Upper lobe of left lung (tissue), 4 donors: ENCODE data around the gene MRPL14.

Experiments used
- EP300 ChIP-seq, 4 donors: sonication (generic); formaldehyde crosslinking; IDR thresholded peaks; one replicate each; pipeline ENCODE4 v1.5.1; 2017; ENCODE audit warnings: antibody characterized with exemption in 4 of 4, control low read depth in 2 of 4
- POLR2A ChIP-seq, 4 donors: fragments of 450-650 bp; IDR thresholded peaks; one replicate each; pipeline ENCODE4 v1.5.1; 2016 to 2017; ENCODE audit warnings: antibody characterized with exemption in 4 of 4, mild to moderate bottlenecking in 2 of 4
- TF ChIP-seq, protein P1 (sequence below), 6 experiments: fragments of 450-650 bp in 4 of 6; fragments of 200-600 bp in 2 of 6; sonication (generic) in 2 of 6; IDR thresholded peaks; one replicate each; pipeline ENCODE4 v1.5.1; 2016 to 2019; ENCODE audit warnings: antibody characterized with exemption in 6 of 6

DNA sequence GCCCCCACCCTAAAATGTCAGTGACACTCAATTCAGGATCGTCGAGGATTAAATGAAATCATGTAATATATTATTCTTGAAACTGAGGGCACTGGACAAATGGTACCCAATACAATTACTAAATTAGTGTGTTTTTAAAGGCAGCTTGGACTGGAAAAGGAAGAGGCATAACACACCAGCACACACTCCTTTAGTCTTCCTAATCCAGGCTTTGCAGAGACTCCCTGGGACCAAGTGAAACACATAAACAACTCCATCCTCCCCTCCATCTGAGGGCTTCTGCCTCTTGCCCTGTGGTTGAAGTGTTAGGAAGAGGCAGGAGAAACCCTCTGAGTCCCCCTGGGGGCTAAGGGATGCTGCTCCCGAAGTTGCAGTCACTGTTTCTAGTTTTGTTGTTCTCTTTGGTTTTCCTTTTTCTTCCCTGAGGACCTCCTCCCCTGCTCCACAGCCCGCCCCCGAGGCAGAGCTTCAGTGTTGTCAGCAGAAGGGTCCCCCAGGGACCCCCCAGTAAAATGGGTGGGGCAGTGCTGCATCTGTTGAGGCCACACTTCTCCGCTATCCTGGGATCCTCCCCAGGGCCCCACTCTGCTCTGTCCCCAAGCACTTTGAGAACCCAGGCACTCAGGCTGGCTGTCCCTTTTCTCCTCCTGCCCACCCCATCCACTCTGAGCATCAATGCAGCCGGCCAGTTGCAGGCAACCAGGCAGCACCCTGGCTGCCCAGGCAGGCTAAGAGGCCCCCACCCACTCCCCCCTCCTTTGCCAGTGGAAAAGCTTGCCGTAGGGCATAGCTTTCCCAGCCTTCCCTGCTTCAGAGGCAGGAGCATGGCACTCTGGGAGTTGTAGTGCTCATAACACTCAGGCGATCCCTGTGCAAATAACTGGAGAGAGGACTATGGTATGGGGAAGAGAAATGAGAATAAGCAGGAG lies 6.0 kb upstream of the MRPL14 start:
- TF ChIP-seq, protein P1, sequence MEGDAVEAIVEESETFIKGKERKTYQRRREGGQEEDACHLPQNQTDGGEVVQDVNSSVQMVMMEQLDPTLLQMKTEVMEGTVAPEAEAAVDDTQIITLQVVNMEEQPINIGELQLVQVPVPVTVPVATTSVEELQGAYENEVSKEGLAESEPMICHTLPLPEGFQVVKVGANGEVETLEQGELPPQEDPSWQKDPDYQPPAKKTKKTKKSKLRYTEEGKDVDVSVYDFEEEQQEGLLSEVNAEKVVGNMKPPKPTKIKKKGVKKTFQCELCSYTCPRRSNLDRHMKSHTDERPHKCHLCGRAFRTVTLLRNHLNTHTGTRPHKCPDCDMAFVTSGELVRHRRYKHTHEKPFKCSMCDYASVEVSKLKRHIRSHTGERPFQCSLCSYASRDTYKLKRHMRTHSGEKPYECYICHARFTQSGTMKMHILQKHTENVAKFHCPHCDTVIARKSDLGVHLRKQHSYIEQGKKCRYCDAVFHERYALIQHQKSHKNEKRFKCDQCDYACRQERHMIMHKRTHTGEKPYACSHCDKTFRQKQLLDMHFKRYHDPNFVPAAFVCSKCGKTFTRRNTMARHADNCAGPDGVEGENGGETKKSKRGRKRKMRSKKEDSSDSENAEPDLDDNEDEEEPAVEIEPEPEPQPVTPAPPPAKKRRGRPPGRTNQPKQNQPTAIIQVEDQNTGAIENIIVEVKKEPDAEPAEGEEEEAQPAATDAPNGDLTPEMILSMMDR (IDR thresholded peaks at IDR 0.05) = no peak
- TF ChIP-seq POLR2A (IDR thresholded peaks at IDR 0.05) (no peak), EP300 (IDR thresholded peaks at IDR 0.05) (no peak)
